ENCODE results near the gene S1PR5.
A peak's percentile ranks its signal among the peaks of the same experiment; 100 is the strongest.
"Not testable (repeated sequence)": the region's sequence is repeated elsewhere in the genome, so short reads cannot be mapped to it uniquely, and the experiment has no call there.

Gene S1PR5

GRCh38 chr19:10543420-10544241 lies 26.4 kb upstream of the S1PR5 start, which contains the start of gene ATG4D:
Gene ATG4D (plus strand): TSS chr19:10543904. CDS start chr19:10544091, 187 bp downstream.
- DNase-seq = peak; percentile 43 to 53

- DNase-seq = no peak
Observed at GRCh38 chr19:10543059-10543419, 25.8 kb upstream of the S1PR5 start.

GRCh38 chr19:10539016-10539415 lies 21.8 kb upstream of the S1PR5 start:
- DNase-seq = not testable (repeated sequence)

- DNase-seq = no peak
Observed at GRCh38 chr19:10538204-10538983, 21.1 kb upstream of the S1PR5 start.

- no peak for DNase-seq
Observed at GRCh38 chr19:10537668-10538067, 20.4 kb upstream of the S1PR5 start.

GRCh38 chr19:10535613-10536012 lies 18.4 kb upstream of the S1PR5 start:
- no peak for DNase-seq

GRCh38 chr19:10533646-10534386 lies 16.6 kb upstream of the S1PR5 start:
- DNase-seq = no peak

GRCh38 chr19:10532457-10532856 lies 15.2 kb upstream of the S1PR5 start:
- DNase-seq = no peak

GRCh38 chr19:10526887-10527286 lies 9.6 kb upstream of the S1PR5 start:
- not testable (repeated sequence) for DNase-seq

GRCh38 chr19:10525636-10526035 lies 8.4 kb upstream of the S1PR5 start:
- DNase-seq = no peak

GRCh38 chr19:10523135-10523636 lies 5.9 kb upstream of the S1PR5 start:
- DNase-seq = no peak

- no peak for DNase-seq
Observed at GRCh38 chr19:10521461-10522171, 4.4 kb upstream of the S1PR5 start.

GRCh38 chr19:10520652-10521318 lies 3.5 kb upstream of the S1PR5 start:
- no peak for DNase-seq

- no peak for DNase-seq
Observed at GRCh38 chr19:10519421-10519820, 2.2 kb upstream of the S1PR5 start.

GRCh38 chr19:10518444-10519361 lies 1.5 kb upstream of the S1PR5 start:
- no peak for DNase-seq

- DNase-seq = no peak
Observed at GRCh38 chr19:10517760-10518443, 655 bp upstream of the S1PR5 start.

- no peak for DNase-seq
Observed at GRCh38 chr19:10516671-10517286, 468 bp downstream of the S1PR5 start.

GRCh38 chr19:10516064-10516385 lies 1.2 kb downstream of the S1PR5 start:
- DNase-seq = no peak

GRCh38 chr19:10514211-10515145 lies 2.8 kb downstream of the S1PR5 start:
- DNase-seq = no peak
